ENCODE results near the gene KRTAP4-6. TPM values are rescaled to one million over a fixed set of nuclear protein-coding genes. Genes with fewer than 3 reads are reported as not detected.
"Not testable (repeated sequence)": the region's sequence is repeated elsewhere in the genome, so short reads cannot be mapped to it uniquely, and the experiment has no call there.

Gene KRTAP4-6
- total and polyA plus RNA-seq, 10 donors = not detected

- intact Hi-C loops (cut with DNase I; ENCODE audit: low total_unique reads) = no loop called here
- H3K27me3 ChIP-seq (replicated peaks in 1 of 7) = peaks cover 0 to 6% (median 0%) of the 10 kb centered on the region in 7 donors
Observed at GRCh38 chr17:41103896-41104295, 36.4 kb downstream of the KRTAP4-6 start.

GRCh38 chr17:41101586-41102259 lies 38.6 kb downstream of the KRTAP4-6 start, which contains the start of gene KRTAP4-16:
Gene KRTAP4-16 (minus strand): TSS chr17:41102209. CDS start chr17:41102209, 0 bp downstream.
- intact Hi-C loops (cut with DNase I; ENCODE audit: low total_unique reads) = no loop called here
- Histone ChIP-seq H3K36me3 (no peaks in the 10 kb centered on the region), H3K4me3 (no peak within 1 kb of the TSS), H3K27ac (no peak within 1 kb of the TSS), H3K4me1 (peaks cover 0 to 9% (median 0%) of the 10 kb centered on the region in 6 donors), H3K27me3 (replicated peaks in 1 of 7) (peaks cover 0 to 4% (median 0%) of the 10 kb centered on the region in 7 donors), H3K9me3 (no peaks in the 10 kb centered on the region)
- 62 to 73% (median 66%) methylated on average over 9 to 10 of the region's 10 CpGs for WGBS, 5 donors
- peak; percentile 62 for DNase-seq
- TF ChIP-seq POLR2AphosphoS5 (IDR thresholded peaks at IDR 0.05) = no peak
- TF ChIP-seq POLR2A (IDR thresholded peaks at IDR 0.05) = no peak
- TF ChIP-seq CTCF (IDR thresholded peaks at IDR 0.05 in 8 of 11, conservative IDR thresholded peaks at IDR 0.05 in 3 of 11) = no peak

More at GRCh38 chr17:41103896-41104295, 36.4 kb downstream of the KRTAP4-6 start:
- no peak for TF ChIP-seq CTCF (IDR thresholded peaks at IDR 0.05 in 8 of 11, conservative IDR thresholded peaks at IDR 0.05 in 3 of 11)
- no peak for TF ChIP-seq POLR2AphosphoS5 (IDR thresholded peaks at IDR 0.05)
- TF ChIP-seq POLR2A (IDR thresholded peaks at IDR 0.05) = no peak
- peaks cover 0 to 14% (median 6%) of the 10 kb centered on the region in 6 donors for H3K4me1 ChIP-seq
- H3K36me3 ChIP-seq = no peaks in the 10 kb centered on the region
- 94 to 98% (median 95%) methylated on average over 1 of the region's 1 CpG for WGBS, 5 donors
- DNase-seq = no peak
- H3K9me3 ChIP-seq = no peaks in the 10 kb centered on the region
- H3K4me3 ChIP-seq = no peak overlapping the region
- H3K27ac ChIP-seq = no peak overlapping the region

- peak overlapping the region in 4 of 8 donors; percentile 18 to 47 (median 43) for H3K27ac ChIP-seq
- H3K4me1 ChIP-seq; H3K27me3 ChIP-seq (replicated peaks in 1 of 7); intact Hi-C loops (cut with DNase I; ENCODE audit: low total_unique reads); H3K4me3 ChIP-seq; H3K9me3 ChIP-seq; H3K36me3 ChIP-seq; DNase-seq: not testable (repeated sequence)
- 10 to 25% (median 18%) methylated on average over 7 of the region's 7 CpGs for WGBS, 5 donors
Observed at GRCh38 chr17:41099682-41100480, 40.5 kb downstream of the KRTAP4-6 start.

GRCh38 chr17:41098481-41098880 lies 41.9 kb downstream of the KRTAP4-6 start:
- H3K27ac ChIP-seq = no peak overlapping the region
- intact Hi-C loops (cut with DNase I; ENCODE audit: low total_unique reads) = no loop called here
- peaks cover 0 to 9% (median 0%) of the 10 kb centered on the region in 6 donors for H3K4me1 ChIP-seq
- no peak overlapping the region for H3K4me3 ChIP-seq
- H3K9me3 ChIP-seq = peaks cover 0 to 2% (median 0%) of the 10 kb centered on the region in 8 donors
- H3K27me3 ChIP-seq (replicated peaks in 1 of 7) = peaks cover 0 to 9% (median 0%) of the 10 kb centered on the region in 7 donors
- no peak for DNase-seq
- WGBS, 5 donors = 85 to 94% (median 89%) methylated on average over 6 of the region's 6 CpGs
- no peaks in the 10 kb centered on the region for H3K36me3 ChIP-seq
- TF ChIP-seq POLR2A (IDR thresholded peaks at IDR 0.05) (no peak), POLR2AphosphoS5 (IDR thresholded peaks at IDR 0.05) (no peak), CTCF (IDR thresholded peaks at IDR 0.05 in 8 of 11, conservative IDR thresholded peaks at IDR 0.05 in 3 of 11) (no peak)
